ENCODE results near the gene RGR.

GRCh38 chr10:84235096-84235495, 9.8 kb upstream of the RGR start:
- TF ChIP-seq CTCF (IDR thresholded peaks at IDR 0.05) (no peak), POLR2A (IDR thresholded peaks at IDR 0.05) (no peak)
